Right ventricle myocardium superior (tissue), 1 donor: ENCODE results near the gene BPGM. TPM values are rescaled to one million over a fixed set of nuclear protein-coding genes. Genes with fewer than 3 reads are reported as not detected.
"Not testable (repeated sequence)": the region's sequence is repeated elsewhere in the genome, so short reads cannot be mapped to it uniquely, and the experiment has no call there.

Source experiments
- ATAC-seq: fragments of 200-7000 bp; cut with Tn5 transposase; one replicate; pipeline ENCODE4 v1.9.1; 2020; ENCODE audit warnings: mild to moderate bottlenecking; ENCODE audit not compliant: poor library complexity
- DNase-seq: peaks from one replicate; pipeline ENCODE4 v3.0.0-alpha.2; 2020
- intact Hi-C: fragments of 100-400 bp; cut with DNase I; formaldehyde crosslinking; loops from one replicate; pipeline ENCODE4 v1.11.2; 2022
- total RNA-seq: library from RNA; stranded (reverse); fragmentation: NEBNext Ultra II Directional; extraction: Animal tissue kit (Norgen Biotek cat#: 25700); gene quantifications from one replicate; pipeline ENCODE4 v1.2.1, GENCODE V29; 2021
- donor health status: DM: no; HTN: yes; CAD: no; lungs with severe emphysema.

BPGM gene
- total RNA-seq, 1 donor from 2014 or later = 12.3 TPM

GRCh38 chr7:134654104-134654775, 7.6 kb downstream of the BPGM start:
- ATAC-seq = no peak
- DNase-seq = no peak
- intact Hi-C loops = no loop called here

- intact Hi-C loops = no loop called here
- ATAC-seq (no peak), DNase-seq (no peak)
Observed at GRCh38 chr7:134657526-134657925, 10.9 kb downstream of the BPGM start.

- ATAC-seq = no peak
- intact Hi-C loops = no loop called here
Observed at GRCh38 chr7:134660242-134660785, 13.7 kb downstream of the BPGM start.

GRCh38 chr7:134660961-134661376, 14.3 kb downstream of the BPGM start:
- DNase-seq = no peak
- no peak for ATAC-seq
- intact Hi-C loops = no loop called here

More at GRCh38 chr7:134660242-134660785, 13.7 kb downstream of the BPGM start:
- DNase-seq = no peak

GRCh38 chr7:134662166-134662870, 15.7 kb downstream of the BPGM start:
- ATAC-seq (no peak), DNase-seq (no peak)
- intact Hi-C loops = no loop called here

GRCh38 chr7:134662871-134663205, 16.2 kb downstream of the BPGM start:
- ATAC-seq (no peak), DNase-seq (no peak)
- intact Hi-C loops = no loop called here

GRCh38 chr7:134665045-134665444, 18.4 kb downstream of the BPGM start:
- DNase-seq, ATAC-seq, intact Hi-C loops: not testable (repeated sequence)

GRCh38 chr7:134667899-134668298, 21.2 kb downstream of the BPGM start:
- intact Hi-C loops = no loop called here
- ATAC-seq (no peak), DNase-seq (no peak)

- no peak for DNase-seq
- ATAC-seq = no peak
- intact Hi-C loops = no loop called here
Observed at GRCh38 chr7:134669388-134669787, 22.7 kb downstream of the BPGM start.

DNA sequence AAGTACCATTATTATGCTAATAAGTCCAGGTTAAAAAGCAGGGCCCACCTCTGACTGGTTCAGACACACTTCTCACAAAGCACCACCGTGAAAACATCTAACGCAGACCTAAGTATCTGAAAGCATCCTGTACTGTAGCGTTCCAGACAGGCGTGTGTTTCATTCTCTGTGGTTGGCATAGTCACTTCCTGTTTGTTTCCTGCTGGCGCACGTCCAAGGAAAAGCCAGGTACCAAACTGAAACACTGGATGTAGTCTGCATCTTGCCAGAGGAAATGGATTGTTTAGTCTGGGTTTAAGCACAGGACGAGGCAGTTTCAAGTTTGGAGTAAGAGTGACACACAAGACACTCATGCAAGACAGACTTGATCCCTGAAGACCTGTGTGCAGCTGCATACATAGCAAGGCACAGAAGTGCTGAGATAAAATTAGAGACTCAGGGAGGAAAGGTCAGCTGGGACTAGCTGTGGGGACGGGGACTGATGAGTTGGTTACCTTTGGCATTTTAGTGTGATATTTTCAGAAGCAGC, 23.3 kb downstream of the BPGM start:
- DNase-seq = peak; percentile 48
- ATAC-seq = peak; percentile 61
- intact Hi-C loops = no loop called here

- no peak for DNase-seq
- intact Hi-C loops = no loop called here
- no peak for ATAC-seq
Observed at GRCh38 chr7:134671609-134672008, 25.0 kb downstream of the BPGM start.

DNA sequence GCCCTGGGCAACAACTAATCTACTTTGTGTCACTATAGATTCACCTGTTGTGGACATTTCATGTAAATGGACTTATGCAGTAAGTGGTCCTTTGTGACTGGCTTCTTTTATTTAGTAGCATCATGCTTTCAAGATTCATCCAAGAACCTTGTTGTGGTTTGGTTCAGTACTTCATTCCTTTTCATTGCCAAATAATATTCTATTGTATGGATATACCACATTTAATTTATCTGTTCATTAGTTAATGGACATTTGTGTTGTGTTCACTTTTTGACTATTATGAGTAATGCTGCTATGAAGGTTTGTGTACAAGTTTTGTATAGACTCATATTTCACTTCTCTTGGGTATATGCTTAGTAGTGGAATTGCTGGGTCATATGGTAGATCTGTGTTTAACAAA, 27.8 kb downstream of the BPGM start:
- ATAC-seq (no peak), DNase-seq (no peak)
- intact Hi-C loops = no loop called here

DNA sequence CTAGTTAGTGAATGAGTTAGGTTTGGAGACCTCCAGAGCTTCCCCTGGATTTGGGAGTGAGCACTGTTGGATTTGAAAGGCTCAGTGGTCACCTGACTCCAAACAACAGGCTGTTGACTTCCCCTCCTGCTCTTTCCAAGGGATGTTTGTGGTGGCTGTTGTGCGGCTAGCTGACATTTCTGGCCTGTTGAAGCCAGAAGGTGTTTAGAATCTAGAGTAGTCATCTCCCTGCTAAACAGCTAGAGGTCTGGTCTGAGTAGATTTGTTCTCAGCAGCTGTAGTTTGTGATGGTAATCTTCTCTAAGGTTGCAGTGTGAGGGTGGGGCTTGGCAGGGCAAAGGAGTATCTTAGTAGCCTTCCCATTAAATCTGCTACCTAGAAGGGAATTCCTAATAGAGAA, 30.1 kb downstream of the BPGM start:
- ATAC-seq = no peak
- intact Hi-C loops = no loop called here
- DNase-seq = no peak

GRCh38 chr7:134678115-134678514, 31.5 kb downstream of the BPGM start:
- DNase-seq = no peak
- intact Hi-C loops = no loop called here
- ATAC-seq = no peak

GRCh38 chr7:134679006-134679405, 32.4 kb downstream of the BPGM start:
- no peak for DNase-seq
- ATAC-seq = no peak
- intact Hi-C loops = no loop called here

DNA sequence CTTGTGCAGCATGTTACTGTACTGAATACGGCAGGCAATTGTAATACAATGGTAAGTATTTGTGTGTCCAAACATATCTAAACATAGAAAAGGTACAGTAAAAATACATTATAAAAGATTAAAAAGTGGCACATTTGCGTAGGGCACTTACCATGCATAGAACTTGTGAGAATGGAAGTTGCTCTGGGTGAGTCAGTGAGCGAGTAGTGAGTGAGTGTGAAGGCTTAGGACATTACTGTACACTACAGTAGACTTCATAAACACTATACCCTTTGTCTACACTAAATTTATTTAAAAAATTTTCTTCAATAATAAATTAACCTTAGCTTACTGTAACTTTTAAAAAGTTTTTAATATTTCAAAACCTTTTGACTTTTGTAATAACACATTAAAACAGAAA, 37.5 kb downstream of the BPGM start:
- intact Hi-C loops = no loop called here
- no peak for DNase-seq
- no peak for ATAC-seq

DNA sequence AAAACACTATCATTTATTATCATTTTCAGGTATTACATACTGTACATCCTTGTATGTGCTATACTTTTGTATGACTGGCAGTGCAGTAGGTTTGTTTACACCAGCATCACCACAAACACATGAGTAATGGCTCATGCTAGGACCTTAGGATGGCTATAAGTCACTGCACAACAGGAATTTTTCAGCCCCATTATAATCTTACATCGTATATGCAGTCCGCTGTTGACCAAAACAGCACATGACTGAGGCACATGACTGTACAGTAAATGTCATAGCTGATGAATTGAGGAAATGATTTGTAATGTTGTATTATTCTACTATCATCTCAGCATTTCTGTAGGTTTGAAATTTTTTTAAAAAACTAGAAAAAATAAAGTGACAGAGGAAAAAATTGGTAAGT, 38.6 kb downstream of the BPGM start:
- intact Hi-C loops = loop anchor here (5.0 kb wide), 1 partner anchor 482 kb away; no protein-coding TSS in a partner anchor
- DNase-seq (no peak), ATAC-seq (no peak)

DNA sequence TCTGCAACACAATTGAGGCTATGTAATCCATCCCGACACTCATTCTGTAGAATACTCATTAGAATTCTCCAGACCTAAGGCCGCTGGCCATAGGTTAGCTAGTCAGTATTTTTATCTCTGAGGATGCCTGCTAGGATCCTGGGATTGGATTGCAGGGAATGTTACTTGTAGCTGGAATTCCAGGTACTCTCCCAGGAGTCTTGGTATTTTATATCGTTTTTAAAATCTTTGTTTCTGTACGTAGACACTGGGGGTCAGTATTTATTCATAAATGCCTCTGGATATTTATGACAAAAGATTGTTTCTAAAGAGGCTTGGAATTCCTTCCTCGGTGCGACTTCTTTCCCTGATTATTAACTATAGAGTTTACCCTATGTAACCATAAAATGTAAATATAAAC, 40.1 kb downstream of the BPGM start:
- intact Hi-C loops = loop anchor here (5.0 kb wide), 1 partner anchor 481 kb away; no protein-coding TSS in a partner anchor
- DNase-seq = no peak
- no peak for ATAC-seq

DNA sequence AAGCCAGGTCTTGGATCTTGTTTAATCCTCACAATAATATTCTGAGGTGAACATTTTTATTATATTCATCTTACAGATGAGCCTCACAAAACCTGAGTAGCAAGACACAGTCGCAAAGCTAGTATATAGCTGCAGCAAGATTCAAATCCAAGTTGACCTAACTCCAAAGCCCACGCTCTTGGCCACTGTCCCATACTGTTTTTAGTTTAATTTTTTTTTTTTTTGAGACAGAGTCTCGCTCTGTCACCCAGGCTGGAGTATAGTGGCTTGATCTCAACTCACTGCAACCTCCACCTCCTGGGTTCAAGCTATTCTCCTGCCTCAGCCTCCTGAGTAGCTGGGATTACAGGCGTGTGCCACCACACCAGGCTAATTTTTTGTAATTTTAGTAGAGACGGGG, 42.9 kb downstream of the BPGM start:
- intact Hi-C loops = loop anchor here (5.0 kb wide), 1 partner anchor 478 kb away; no protein-coding TSS in a partner anchor
- not testable (repeated sequence) for DNase-seq
- ATAC-seq = peak; percentile 33

- no peak for DNase-seq
- intact Hi-C loops = loop anchor here (2.0 to 5.0 kb wide), 2 partner anchors 57 to 262 kb away; no protein-coding TSS in a partner anchor
- peak; percentile 87 for ATAC-seq
Observed at GRCh38 chr7:134690016-134690415, 43.4 kb downstream of the BPGM start.
